Stimulated activated naive CD8-positive, alpha-beta T cell treated with anti-CD3 and anti-CD28 coated beads, Interleukin-15, Interleukin-2, amounts not matched to agents 100 ng/mL and 50 ng/mL, for 24 hours (primary cell): ENCODE data around the gene SLC66A2.

Source experiments
- H3K27ac Mint-ChIP-seq: one replicate; pipeline ENCODE4 v1.8.0; 2021; ENCODE audit warnings: mild to moderate bottlenecking, mixed read lengths
- H3K27me3 Mint-ChIP-seq: one replicate; pipeline ENCODE4 v1.8.0; 2021; ENCODE audit warnings: mixed read lengths
- H3K36me3 Mint-ChIP-seq: one replicate; pipeline ENCODE4 v1.8.0; 2021; ENCODE audit warnings: low read depth, mixed read lengths
- H3K4me1 Mint-ChIP-seq: one replicate; pipeline ENCODE4 v1.8.0; 2021; ENCODE audit warnings: low read depth, mixed read lengths
- H3K4me3 Mint-ChIP-seq: one replicate; pipeline ENCODE4 v1.8.0; 2021; ENCODE audit warnings: mild to moderate bottlenecking, mixed read lengths
- H3K9me3 Mint-ChIP-seq: one replicate; pipeline ENCODE4 v1.8.0; 2021; ENCODE audit warnings: mixed read lengths

The SLC66A2 gene

GRCh38 chr18:79902640-79903039, 48.8 kb downstream of the SLC66A2 start:
- Mint-ChIP-seq H3K4me3 (no peak overlapping the region), H3K27ac (no peak overlapping the region), H3K9me3 (peaks cover 5% of the 10 kb centered on the region), H3K4me1 (peaks cover 12% of the 10 kb centered on the region), H3K36me3 (peaks cover 31% of the 10 kb centered on the region), H3K27me3 (no peaks in the 10 kb centered on the region)

- H3K9me3 Mint-ChIP-seq = peaks cover 10% of the 10 kb centered on the region
- peaks cover 12% of the 10 kb centered on the region for H3K4me1 Mint-ChIP-seq
- H3K4me3 Mint-ChIP-seq = no peak overlapping the region
- H3K27me3 Mint-ChIP-seq = no peaks in the 10 kb centered on the region
- H3K27ac Mint-ChIP-seq = no peak overlapping the region
- peaks cover 31% of the 10 kb centered on the region for H3K36me3 Mint-ChIP-seq
Observed at GRCh38 chr18:79902075-79902474, 49.4 kb downstream of the SLC66A2 start.

GRCh38 chr18:79901665-79902064, 49.8 kb downstream of the SLC66A2 start:
- Mint-ChIP-seq H3K36me3 (peaks cover 28% of the 10 kb centered on the region), H3K9me3 (peaks cover 14% of the 10 kb centered on the region), H3K4me3 (no peak overlapping the region), H3K27me3 (no peaks in the 10 kb centered on the region), H3K27ac (no peak overlapping the region), H3K4me1 (peaks cover 9% of the 10 kb centered on the region)

- H3K27me3 Mint-ChIP-seq = no peaks in the 10 kb centered on the region
- H3K27ac Mint-ChIP-seq = no peak overlapping the region
- H3K9me3 Mint-ChIP-seq = peaks cover 15% of the 10 kb centered on the region
- H3K4me3 Mint-ChIP-seq = no peak overlapping the region
- H3K36me3 Mint-ChIP-seq = peaks cover 23% of the 10 kb centered on the region
- H3K4me1 Mint-ChIP-seq = peaks cover 2% of the 10 kb centered on the region
Observed at GRCh38 chr18:79900610-79901570, 50.6 kb downstream of the SLC66A2 start.

GRCh38 chr18:79899609-79900445, 51.6 kb downstream of the SLC66A2 start:
- Mint-ChIP-seq H3K9me3 (peaks cover 25% of the 10 kb centered on the region), H3K27ac (no peak overlapping the region), H3K27me3 (no peaks in the 10 kb centered on the region), H3K36me3 (peaks cover 19% of the 10 kb centered on the region), H3K4me3 (no peak overlapping the region), H3K4me1 (no peaks in the 10 kb centered on the region)

- Mint-ChIP-seq H3K9me3 (peaks cover 31% of the 10 kb centered on the region), H3K27me3 (no peaks in the 10 kb centered on the region), H3K4me1 (no peaks in the 10 kb centered on the region), H3K36me3 (peaks cover 19% of the 10 kb centered on the region), H3K27ac (no peak overlapping the region), H3K4me3 (no peak overlapping the region)
Observed at GRCh38 chr18:79898952-79899608, 52.4 kb downstream of the SLC66A2 start.

GRCh38 chr18:79897940-79898625, 53.4 kb downstream of the SLC66A2 start:
- Mint-ChIP-seq H3K36me3 (peaks cover 19% of the 10 kb centered on the region), H3K4me1 (no peaks in the 10 kb centered on the region), H3K27ac (no peak overlapping the region), H3K4me3 (no peak overlapping the region), H3K9me3 (peaks cover 41% of the 10 kb centered on the region), H3K27me3 (no peaks in the 10 kb centered on the region)

- no peak overlapping the region for H3K4me3 Mint-ChIP-seq
- H3K36me3 Mint-ChIP-seq = peaks cover 13% of the 10 kb centered on the region
- H3K4me1 Mint-ChIP-seq = no peaks in the 10 kb centered on the region
- H3K9me3 Mint-ChIP-seq = peaks cover 54% of the 10 kb centered on the region
- H3K27me3 Mint-ChIP-seq = no peaks in the 10 kb centered on the region
- no peak overlapping the region for H3K27ac Mint-ChIP-seq
Observed at GRCh38 chr18:79896738-79897137, 54.7 kb downstream of the SLC66A2 start.

GRCh38 chr18:79890674-79891073, 60.8 kb downstream of the SLC66A2 start:
- Mint-ChIP-seq H3K27me3 (no peaks in the 10 kb centered on the region), H3K4me3 (no peak overlapping the region), H3K4me1 (peaks cover 9% of the 10 kb centered on the region), H3K36me3 (peaks cover 5% of the 10 kb centered on the region), H3K27ac (peak overlapping the region; percentile 2), H3K9me3 (peaks cover 61% of the 10 kb centered on the region)

- peaks cover 50% of the 10 kb centered on the region for H3K9me3 Mint-ChIP-seq
Observed at GRCh38 chr18:79889569-79889968, 61.9 kb downstream of the SLC66A2 start.

GRCh38 chr18:79888016-79888415, 63.4 kb downstream of the SLC66A2 start:
- H3K4me3 Mint-ChIP-seq = no peak overlapping the region
- peaks cover 9% of the 10 kb centered on the region for H3K4me1 Mint-ChIP-seq
- no peak overlapping the region for H3K27ac Mint-ChIP-seq
- peaks cover 35% of the 10 kb centered on the region for H3K9me3 Mint-ChIP-seq
- H3K27me3 Mint-ChIP-seq = no peaks in the 10 kb centered on the region
- H3K36me3 Mint-ChIP-seq = peaks cover 5% of the 10 kb centered on the region

More at GRCh38 chr18:79889569-79889968, 61.9 kb downstream of the SLC66A2 start:
- Mint-ChIP-seq H3K36me3 (peaks cover 5% of the 10 kb centered on the region), H3K27ac (no peak overlapping the region), H3K27me3 (no peaks in the 10 kb centered on the region), H3K4me3 (no peak overlapping the region), H3K4me1 (peaks cover 9% of the 10 kb centered on the region)

GRCh38 chr18:79887181-79888000, 64.1 kb downstream of the SLC66A2 start:
- Mint-ChIP-seq H3K27ac (no peak overlapping the region), H3K4me1 (peaks cover 9% of the 10 kb centered on the region), H3K4me3 (no peak overlapping the region), H3K9me3 (peaks cover 29% of the 10 kb centered on the region), H3K27me3 (no peaks in the 10 kb centered on the region), H3K36me3 (peaks cover 5% of the 10 kb centered on the region)

- Mint-ChIP-seq H3K36me3 (peaks cover 5% of the 10 kb centered on the region), H3K4me3 (no peak overlapping the region), H3K9me3 (peaks cover 10% of the 10 kb centered on the region), H3K4me1 (peaks cover under 1% of the 10 kb centered on the region), H3K27ac (no peak overlapping the region), H3K27me3 (no peaks in the 10 kb centered on the region)
Observed at GRCh38 chr18:79884963-79885728, 66.3 kb downstream of the SLC66A2 start.
